HuH-7 (cell line): ENCODE results near the gene NANOS1.

ENCODE experiments used
- DNase-seq: peaks from one replicate; pipeline ENCODE4 v3.0.0; 2011; ENCODE audit warnings: low spot score

The NANOS1 gene, protein sequence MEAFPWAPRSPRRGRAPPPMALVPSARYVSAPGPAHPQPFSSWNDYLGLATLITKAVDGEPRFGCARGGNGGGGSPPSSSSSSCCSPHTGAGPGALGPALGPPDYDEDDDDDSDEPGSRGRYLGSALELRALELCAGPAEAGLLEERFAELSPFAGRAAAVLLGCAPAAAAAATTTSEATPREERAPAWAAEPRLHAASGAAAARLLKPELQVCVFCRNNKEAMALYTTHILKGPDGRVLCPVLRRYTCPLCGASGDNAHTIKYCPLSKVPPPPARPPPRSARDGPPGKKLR

GRCh38 chr10:119029613-119030420 is at the start of gene NANOS1:
Gene NANOS1 (plus strand): TSS chr10:119029714. CDS start chr10:119029802, 88 bp downstream.
- DNase-seq: no peak

DNA sequence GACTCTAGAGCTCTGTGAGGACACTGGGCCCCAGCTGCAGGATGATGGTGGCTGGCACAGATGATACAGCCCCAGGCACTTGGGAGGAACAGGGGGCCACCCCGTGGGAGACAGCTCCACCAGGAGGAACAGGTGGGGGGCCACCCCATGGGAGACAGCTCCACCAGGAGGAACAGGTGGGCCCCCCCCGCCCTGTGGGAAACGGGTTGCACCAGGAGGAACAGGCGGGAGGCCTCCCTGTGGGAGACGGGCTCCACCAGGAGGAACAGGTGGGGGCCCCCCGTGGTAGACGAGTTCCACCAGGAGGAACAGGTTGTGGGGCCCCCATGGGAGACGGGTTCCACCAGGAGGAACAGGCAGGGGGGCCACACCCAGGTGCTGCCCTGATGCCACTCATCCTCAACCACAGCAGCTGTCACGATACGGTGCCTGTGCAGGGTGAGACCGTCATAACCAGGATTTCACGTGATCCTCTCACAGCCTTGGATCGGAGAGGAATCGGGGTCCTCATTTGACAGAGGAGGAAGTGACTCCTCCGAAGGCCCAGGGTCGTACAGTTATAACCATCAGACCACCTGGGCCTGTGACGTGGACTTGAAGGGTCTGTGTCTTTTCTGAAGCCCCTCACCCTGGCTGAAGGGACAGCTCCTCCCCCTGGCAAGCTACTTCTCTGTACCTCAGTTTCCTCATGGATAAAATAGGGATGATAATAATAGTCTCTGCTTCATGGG is 49.2 kb upstream of the NANOS1 start:
- DNase-seq: no peak

DNA sequence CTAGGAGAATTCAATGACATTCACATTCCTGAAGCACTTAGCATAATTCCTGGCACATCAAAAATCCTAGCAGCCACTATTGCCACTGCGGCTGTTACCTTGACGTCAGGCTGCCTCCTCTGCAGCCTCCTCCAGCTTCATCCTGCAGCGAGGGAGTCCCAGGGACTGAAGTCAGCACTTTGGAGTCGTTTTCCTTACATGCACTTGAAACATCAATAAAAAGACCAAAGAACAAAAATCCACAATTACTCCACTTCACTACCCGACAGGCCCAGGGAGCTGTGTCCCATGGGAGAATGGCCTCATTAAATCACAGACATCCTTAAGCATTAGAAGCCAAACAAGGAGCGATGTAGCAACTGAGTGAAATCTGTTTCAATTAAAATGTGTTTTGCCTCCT is 48.6 kb upstream of the NANOS1 start:
- no peak for DNase-seq

DNA sequence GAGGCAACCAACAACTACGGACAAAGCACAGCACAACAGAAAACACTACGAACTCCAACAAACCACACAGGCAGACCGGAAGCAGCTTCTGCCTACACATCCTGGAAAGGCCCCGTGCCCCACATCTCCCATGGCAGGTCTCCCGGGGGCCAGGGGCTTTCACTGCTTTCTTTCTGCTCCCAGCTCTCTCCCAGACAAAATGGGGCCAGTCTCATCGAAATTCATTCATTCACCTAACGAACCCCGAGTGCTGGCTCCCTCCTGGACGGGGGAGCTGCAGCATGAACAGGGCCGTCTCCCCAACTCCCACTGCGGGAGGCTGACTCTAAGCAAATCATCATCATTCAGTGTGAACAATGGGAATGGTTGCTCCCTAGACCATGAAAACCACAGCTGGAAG is 47.6 kb upstream of the NANOS1 start:
- no peak for DNase-seq

DNA sequence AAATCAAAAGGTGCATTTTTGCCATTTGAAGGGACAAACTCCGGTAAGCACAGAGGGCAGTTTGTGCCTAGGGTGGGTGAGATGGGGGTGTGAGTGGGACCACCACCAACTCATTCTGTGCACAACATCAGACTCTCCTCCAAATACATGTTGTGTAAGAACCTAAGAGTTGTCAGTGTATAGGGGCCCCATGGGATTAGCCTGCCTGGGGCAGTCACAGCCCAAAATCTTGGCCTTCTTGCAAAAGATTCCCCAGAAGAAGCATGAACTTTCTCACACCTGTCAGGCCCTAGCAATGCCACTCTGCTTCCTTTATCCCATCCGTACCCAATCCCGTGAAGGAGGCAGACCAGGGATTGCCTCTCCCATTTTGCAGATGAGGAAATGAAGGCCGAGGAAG is 47.1 kb upstream of the NANOS1 start:
- no peak for DNase-seq

DNA sequence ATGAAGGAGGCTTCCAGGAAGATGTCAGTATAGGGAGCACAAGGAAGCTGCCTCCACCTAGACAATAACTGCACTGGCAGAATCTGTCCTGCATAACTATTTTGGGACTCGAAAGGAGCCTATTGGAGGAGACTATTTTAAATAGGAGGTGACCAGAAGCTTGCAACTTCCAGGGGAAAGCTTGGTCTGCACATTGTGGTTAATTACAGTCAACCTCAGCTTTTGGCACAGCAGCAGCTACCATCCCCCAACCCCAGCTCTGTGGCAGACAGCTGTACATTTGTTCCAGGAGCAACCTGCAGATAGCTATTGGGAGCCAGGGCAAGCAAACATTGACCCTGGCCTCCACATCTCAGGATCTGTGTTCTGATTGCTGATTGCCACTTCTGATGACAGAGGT is 46.3 kb upstream of the NANOS1 start:
- DNase-seq: no peak

- DNase-seq: no peak
These were observed 43.9 kb upstream of the NANOS1 start for GRCh38 chr10:118985576-118985975.

- DNase-seq: no peak
These were observed 42.4 kb upstream of the NANOS1 start for GRCh38 chr10:118986815-118987790.

- DNase-seq: no peak
These were observed 39.2 kb upstream of the NANOS1 start for GRCh38 chr10:118990326-118990725.

DNA sequence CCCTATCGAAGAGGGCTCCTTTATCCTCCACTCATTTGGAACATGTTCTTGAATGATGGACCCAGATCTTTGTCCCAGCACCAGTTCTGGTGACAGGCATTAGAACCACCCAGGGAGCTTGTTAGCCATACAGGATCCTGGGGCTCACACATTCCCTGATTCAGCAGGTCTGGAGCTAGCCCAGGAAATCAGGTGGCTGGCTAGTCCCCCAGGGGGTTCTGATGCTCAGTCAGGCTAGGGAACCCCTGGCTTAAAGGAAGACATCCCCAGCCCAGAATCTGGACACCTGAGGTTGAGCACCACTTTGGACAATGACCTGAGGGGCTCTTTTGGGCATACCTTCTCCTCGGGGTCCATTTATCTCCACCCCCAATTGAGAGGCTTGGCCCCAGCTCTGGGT is 37.0 kb upstream of the NANOS1 start:
- DNase-seq: no peak

GRCh38 chr10:118993214-118993613 is 36.3 kb upstream of the NANOS1 start:
- no peak for DNase-seq

DNA sequence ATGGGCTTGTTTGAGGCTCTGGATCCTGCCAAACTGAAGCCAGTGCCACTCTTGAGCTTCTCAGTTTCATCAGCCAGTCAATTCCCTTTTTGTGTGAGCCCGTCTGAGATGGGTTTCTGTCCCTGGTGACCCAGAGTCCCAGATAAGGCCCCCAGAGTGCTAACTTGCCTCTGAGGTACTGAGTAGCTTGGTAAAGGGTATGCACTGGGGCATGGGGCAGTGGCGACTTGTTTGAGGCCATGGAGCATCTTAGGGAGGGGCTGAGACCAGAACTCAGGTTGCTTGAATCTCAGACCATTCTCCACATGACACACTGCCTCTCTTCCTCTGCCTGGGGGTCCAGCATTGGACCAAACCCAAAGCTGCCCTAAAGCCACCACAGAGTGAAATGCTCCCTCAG is 35.2 kb upstream of the NANOS1 start:
- DNase-seq: no peak

DNA sequence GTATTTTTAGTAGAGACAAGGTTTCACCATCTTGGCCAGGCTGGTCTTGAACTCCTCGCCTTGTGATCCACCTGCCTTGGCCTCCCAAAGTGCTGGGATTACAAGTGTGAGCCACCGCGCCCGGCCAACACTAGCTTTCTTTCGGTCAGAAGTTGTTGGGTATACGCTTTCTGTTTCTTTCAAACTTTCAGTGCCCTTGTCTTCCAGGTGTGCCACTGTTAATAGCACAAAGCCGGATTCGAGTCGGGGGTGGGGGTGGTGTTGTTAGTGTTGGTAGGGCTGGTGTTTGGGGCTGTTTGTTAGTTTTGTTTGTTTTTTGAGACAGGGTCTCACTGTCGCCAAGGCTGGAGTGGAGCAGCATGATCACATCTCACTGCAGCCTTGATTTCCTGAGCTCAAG is 33.8 kb upstream of the NANOS1 start:
- DNase-seq: no peak

DNA sequence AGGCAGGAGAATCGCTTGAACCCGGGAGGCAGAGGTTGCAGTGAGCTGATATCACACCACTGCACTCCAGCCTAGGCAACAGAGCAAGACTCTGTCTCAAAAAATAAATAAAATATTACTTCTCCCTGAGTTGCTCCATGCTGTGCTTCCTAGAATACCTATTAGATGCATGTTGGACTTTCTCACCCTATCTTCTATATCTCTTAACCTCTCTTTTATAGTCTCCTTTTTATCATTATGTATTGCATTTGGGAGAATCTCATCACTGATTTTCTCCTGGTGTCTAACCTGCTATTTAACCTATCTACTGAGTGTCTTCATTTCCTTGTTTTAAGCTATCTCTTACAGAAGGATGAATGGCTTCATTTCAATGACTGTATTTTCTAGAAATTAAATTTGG is 32.1 kb upstream of the NANOS1 start:
- DNase-seq: no peak

DNA sequence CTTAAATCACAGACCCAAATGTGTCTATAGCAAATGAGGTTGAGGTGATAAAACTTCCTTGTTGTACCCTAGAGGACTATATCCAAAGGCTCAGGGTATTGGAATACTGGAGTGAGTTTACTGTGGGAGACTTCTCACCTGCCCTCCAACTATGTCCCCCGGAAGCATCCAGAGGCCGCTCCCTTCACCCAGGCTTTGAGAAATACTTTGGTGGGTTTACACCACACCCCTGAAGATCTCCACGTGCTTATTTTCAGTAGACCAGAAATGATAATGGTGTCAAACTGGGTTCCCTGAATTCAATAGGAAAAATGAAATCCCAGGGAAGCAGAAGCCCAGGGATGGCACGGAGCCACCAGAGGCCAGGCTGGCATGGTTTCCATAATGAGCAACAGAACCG is 31.3 kb upstream of the NANOS1 start:
- no peak for DNase-seq

DNA sequence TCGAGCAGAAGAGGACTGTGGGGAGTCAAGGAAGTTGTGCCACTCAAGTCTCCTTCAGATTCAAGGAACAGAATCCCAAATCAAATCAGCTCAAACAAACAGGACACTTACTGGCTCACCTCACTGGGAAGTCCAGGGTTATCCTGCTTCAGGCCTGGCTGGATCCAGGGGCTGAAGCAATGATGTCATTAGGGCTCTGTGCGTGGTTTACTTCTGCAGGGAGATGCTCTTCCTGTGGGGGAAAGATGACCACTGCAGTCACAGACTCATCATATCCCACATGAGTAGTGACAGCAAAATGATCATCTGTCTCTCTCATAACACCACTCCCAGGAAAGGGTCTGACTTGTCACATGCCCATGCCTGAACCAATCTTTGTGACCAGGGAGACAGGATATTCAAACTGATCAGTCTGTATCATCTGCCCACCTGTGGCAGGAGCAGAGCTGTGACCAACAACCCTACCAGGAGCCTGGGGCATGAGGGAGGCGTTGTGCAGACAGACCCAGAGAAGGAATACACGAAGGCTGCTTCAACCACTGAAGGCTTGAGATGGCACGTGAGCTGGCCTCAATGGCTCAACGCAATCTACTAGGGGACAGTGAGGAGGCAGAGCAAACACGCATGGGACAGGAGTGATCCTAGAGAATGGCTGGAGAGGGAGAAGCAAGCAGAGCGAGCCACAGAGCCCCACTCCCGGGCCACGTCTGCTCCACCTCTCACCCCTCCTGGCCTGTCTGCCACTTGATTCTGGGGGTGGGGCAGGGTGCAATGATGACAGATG is 27.6 kb upstream of the NANOS1 start:
- no peak for DNase-seq

- no peak for DNase-seq
These were observed 25.8 kb upstream of the NANOS1 start for GRCh38 chr10:119003572-119004289.

- no peak for DNase-seq
These were observed 24.0 kb upstream of the NANOS1 start for GRCh38 chr10:119005362-119006043.

GRCh38 chr10:119006451-119007210 is 22.9 kb upstream of the NANOS1 start:
- DNase-seq: no peak
